ENCODE results near the gene KANSL3.

DNA sequence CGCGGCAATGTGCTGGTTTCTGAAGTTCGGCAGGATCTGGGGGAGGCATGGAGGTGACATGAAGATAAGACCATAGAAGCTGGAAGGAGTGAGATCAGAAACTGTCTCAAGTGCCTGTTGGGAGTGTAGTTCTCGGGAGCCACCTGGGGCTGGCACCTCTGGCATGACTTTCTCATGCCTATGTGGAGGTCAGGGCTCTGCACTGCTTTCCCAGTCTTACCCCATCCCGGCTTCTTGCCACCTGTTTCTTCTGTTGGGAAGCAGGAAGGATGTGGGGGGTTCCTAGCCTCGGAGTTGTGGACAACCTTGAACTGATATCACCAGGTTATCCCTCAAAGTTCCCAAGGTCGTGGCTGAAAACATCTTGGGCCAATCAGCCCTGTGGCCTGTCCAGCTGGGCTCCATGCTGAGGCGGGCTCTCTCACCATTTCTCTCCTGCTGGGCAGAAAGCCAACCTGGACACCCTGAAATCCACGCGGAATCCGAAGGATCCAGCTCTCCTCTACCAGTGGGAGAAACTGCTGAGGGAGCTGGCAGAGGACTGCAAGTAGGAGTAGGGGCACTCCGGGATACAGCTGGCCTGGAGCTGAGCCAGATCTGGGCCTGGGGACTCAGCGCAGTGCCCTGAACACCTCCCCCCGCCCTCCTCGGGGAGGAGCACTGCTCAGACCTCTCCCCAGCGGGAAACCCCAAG lies 46.9 kb upstream of the KANSL3 start:
- TF ChIP-seq, protein P1, sequence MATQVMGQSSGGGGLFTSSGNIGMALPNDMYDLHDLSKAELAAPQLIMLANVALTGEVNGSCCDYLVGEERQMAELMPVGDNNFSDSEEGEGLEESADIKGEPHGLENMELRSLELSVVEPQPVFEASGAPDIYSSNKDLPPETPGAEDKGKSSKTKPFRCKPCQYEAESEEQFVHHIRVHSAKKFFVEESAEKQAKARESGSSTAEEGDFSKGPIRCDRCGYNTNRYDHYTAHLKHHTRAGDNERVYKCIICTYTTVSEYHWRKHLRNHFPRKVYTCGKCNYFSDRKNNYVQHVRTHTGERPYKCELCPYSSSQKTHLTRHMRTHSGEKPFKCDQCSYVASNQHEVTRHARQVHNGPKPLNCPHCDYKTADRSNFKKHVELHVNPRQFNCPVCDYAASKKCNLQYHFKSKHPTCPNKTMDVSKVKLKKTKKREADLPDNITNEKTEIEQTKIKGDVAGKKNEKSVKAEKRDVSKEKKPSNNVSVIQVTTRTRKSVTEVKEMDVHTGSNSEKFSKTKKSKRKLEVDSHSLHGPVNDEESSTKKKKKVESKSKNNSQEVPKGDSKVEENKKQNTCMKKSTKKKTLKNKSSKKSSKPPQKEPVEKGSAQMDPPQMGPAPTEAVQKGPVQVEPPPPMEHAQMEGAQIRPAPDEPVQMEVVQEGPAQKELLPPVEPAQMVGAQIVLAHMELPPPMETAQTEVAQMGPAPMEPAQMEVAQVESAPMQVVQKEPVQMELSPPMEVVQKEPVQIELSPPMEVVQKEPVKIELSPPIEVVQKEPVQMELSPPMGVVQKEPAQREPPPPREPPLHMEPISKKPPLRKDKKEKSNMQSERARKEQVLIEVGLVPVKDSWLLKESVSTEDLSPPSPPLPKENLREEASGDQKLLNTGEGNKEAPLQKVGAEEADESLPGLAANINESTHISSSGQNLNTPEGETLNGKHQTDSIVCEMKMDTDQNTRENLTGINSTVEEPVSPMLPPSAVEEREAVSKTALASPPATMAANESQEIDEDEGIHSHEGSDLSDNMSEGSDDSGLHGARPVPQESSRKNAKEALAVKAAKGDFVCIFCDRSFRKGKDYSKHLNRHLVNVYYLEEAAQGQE (IDR thresholded peaks at IDR 0.05; ENCODE audit: low read depth), result no peak
- no peak for TF ChIP-seq CEBPB (IDR thresholded peaks at IDR 0.05)
- no peak for TF ChIP-seq EP300 (IDR thresholded peaks at IDR 0.05; ENCODE audit: borderline replicate concordance)
